ENCODE data around the gene SKI.

Gene SKI

DNA sequence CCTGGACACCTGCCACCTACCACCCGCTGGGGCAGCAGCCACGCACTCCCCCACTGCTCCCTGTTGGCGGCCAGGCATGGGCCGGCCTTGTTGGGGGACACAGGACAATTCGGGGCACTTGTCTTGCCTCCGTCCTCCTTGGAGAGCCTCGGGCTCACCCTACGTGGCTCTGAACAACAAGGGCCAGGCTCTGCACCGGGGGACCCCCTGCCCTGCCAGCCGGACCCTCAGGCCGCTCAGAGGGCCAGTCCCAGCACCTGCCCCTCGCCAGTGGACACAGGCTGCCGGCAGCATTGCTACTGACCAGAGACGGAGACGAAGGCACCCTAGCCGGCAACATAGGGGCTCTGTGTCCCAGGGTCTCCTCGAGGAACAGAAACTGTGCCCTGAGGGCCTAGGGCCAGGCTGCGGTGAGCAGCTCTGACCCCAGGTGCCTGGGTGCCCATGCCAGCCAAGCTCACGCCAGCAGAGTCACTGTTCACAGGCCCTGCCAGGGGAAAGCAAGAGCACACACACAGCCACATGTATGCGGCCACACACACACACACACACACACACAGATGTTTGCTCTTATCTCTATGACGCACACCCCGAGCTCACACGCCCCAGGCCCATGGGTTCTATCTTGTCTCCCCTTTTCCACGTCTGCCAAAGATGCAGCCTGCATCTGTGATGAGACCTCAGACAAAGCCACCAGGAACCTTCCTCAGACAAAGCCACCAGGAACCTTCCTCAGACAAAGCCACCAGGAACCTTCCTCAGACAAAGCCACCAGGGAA lies 117.4 kb downstream of the SKI start:
- no peak for DNase-seq

DNA sequence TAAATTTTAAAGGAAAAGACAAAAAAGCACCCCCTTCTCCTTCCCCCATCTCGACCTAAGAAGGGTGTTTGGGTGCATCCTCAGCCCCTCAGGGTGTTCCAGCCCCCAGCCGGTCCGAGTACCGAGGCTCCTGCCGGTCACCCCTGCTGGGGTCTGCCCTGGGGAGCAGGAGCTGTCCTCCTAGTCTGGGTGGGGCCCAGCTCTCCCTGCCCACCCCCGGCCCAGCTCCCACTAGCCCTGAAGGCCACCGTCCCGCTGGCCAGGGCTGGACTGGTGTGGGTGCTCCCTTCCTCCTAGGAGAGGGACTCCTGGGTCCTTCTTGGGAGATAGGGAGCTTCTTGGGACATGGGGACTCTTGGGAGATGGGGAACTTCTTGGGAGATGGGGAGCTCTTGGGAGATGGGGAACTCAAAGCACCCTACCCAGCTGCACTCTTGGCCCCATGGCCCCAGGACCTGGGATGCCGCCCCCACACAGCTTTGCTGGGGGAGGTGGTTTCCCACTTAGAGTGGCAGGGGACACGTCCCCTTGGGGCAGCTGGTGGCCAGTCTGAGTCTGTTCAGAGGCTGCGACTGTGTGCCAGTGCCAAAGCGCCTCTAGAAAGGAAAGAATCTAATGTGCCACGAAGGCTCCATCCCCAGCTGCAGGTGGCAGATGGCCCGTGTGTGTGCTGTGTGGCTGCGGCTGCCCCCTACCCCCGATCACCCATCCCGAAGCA lies 118.7 kb downstream of the SKI start:
- no peak for DNase-seq

DNA sequence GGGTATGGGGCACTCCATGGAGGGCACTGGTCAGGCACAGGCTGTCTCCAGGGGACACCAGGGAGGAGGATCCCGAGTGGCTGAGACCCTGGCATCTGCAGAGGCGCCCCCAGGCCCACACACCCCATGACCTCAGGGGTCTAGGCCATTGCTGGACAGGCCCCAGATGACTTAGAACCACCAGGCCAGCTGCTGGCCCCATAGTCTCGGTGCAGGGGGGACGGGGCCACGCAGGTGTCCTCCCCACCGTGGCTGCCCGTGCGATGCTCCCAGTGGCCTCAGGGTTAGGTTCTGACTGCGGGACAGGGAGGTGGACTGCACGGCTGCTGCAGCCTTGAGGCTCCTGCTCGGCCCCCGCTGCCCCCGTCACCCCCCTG lies 119.3 kb downstream of the SKI start:
- no peak for DNase-seq

DNA sequence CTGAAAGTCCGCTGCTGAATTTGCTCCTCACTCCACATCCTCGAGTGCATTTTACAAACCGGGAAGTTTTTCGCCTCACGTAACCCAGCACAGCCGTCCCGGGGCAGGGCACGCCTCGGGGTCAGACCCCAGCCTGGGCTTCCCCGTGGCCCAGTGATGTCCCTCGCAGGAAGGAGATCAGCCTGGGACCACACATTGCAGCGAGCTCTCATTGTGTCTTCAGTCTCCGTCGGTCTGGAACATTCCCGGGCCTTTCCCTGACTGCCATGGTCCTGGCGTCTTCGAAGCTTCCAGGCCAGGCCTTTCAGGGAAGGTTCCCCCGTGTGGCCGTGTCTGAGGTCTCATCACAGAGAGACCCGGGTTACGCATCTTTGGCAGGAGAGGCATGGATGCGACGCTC lies 119.8 kb downstream of the SKI start:
- no peak for DNase-seq

DNA sequence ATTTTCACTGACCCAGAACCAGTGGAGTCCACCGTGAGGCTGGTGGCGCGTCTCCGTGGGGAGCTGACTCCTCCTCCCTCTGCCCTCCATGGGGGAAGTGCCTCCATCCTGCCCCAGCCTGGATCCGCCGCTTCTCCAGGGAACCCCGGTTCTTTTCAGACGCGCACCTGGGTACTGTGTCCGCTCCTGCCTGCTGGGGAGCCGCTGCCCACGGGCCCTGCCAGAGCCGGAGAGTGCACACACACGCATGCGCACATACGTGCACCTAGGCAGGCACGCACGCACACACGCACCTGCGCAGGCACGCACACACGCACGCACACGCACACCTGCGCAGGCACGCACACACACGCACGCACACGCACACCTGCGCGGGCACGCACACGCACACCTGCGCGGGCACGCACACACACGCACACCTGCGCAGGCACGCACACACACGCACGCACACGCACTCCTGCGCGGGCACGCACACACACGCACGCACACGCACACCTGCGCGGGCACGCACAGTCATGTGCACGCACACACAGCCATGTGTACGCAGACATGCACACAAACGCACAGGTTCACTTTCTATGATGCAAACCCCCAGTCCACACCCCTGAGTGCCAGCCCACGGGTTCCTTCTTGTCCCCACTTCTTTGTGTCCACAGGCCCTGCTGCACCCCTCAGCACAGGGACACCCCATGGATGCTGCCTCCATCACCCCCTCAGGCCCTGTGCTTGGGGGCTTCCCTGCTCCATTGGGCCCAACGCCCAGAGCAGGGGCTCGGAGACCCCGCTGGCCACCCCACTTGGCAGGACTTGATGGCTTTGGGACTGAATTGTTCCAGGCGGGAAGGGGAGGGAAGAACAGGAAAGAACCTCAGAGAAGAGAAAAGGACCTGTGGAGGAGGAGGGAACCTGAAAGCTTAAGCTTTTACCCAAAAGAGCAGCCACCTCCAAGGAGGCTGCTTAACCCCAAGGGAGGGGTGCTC lies 120.5 kb downstream of the SKI start:
- no peak for DNase-seq

DNA sequence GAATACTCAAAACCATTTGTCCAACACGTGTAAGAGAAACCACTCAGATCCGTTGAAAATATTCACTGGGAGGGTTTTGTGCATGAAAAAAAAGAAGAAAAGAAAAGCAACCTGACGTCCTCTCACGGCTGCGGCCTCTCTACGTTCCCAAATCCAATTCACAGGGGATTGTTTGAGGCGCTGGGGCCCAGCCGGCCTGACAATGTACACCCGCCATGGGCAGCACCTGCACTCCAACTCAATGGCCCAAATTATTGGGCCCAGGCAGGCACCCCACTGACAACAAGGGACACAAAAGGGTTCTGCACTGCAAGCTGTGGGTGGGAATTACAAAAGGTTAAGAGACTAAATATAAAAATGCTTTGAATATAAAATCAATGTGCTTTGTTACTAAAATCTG lies 121.7 kb downstream of the SKI start:
- no peak for DNase-seq

DNA sequence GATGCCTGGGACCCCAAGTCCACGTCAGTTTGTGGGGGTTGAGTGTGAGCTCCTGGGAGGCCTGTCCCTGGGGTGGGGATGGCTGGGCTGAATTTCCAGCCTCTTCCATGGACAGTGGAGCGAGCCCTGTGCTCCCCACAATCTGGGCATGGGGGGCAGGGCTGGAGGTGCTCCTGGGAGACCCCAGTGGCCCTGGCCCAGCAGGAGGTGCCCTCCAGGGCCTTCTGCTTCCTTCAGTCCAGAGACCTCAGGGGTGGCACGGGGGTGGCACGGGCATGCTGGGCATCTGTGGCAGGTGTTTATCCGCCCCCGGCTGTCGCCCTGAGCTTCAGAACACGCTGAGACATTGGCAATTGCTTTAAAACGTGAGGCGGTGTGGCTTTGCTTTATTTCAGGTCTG lies 122.4 kb downstream of the SKI start:
- no peak for DNase-seq

DNA sequence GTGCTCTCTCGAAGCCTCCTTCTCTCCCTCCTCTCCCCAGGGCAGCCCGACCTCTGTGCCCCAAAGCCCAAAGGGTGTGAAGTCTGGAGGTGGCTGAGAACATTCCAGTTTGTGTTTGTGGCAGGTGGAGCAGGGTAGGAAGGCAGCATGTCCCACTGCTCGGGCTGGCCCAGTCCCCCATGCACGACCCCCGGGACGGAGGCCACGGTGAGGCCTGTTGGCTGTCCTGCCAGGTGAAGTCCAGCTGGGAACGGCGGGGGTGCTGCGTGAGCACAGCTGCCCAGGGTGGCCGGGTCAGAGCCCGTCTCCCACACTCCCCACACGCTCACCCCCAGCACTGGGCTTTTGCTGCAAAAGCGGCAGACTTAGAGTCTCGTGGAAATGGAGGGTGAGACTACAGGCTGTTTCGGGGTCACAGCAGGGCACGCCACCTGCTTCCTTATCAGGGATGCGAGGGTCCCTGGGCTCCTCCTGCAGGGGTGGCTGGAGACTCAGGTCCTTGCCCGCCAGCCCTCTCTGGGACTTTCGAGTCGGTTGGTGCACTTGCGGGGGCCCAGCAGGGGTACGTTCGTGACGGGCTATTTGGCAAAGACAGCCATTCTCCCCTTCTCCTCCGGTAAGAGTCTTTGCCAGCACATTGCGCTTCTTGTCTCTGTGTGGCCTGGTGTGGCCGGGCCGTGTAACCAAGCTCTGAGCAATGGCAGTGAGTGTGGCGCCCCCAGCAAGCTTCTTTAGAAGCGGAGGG lies 123.0 kb downstream of the SKI start:
- no peak for DNase-seq

DNA sequence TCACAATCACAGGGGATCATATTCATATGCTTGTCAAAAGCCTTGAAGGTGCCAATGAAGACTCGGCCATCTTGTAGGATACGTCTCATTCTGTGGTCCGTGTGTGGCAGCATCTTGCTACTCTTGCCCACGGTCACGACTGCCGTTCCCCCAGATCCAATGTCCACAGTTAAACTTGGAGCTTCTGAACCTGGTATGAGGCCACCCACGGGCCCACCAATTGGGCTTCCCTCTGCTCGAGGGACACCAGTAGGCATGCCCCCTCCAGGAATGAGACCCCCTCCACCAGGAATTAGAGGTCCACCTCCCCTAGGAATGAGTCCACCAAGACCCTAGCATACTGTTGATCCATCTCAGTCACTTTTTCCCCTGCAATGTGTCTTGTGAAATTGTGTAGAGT lies 123.6 kb downstream of the SKI start:
- no peak for DNase-seq

DNA sequence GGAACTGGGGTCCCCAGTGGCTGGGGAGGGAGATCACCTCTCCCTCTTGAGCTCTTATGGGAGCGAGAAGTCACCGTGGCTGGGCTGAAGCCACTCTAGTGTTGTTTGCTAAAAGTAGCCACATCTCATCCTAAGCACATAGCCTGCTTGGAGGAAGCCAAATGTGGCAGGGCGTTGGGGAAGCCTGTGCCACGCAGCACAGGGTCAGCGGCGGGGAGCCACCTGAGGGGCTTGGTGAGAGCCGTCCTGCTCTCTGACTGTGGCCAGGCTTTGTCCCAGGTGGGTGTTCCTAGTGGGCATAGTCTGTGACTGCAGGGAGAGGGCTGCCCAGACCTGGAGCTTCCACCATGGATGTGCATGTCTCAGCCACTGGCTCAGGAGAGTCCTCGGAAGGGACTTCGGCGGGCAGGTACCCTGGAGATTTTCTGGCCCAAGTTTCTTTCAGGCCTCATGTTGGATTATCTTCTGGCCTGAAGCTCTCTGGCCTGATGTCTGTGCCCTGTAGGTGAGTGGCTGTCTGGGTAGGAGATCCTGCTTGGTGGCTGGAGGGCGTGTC lies 124.3 kb downstream of the SKI start:
- DNase-seq, result no peak

DNA sequence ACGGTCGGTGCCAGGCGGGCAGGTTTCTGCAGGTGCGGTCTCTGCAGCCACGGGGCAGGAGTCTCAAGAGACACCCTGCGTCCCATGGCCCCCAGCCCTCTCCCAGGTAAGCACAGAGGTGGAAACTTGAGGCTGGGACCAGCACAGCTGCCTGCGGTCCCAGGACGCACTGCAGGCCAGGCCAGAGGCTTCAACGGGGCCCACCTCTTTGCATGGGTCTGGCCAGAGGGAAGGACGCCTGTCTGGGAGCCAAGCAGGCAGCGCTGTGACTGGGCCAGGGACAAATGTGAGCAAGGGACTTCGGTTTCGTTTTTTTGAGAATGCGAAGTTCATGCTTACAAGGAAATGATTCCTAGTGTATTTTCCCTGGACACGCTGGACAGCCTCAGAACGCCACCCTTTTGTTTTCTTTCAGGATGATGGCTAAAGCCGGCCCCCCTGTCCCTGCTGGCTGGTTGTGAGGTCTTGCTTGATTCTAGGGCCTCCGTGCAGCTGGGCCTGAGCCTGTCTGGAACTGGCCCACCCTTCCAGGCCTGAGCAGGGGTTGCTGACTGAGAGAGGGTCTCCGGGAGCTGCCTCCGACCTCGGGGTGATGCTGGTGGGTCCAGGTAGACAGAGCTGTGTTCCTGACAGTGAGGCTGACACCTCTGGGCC lies 124.9 kb downstream of the SKI start:
- no peak for DNase-seq

DNA sequence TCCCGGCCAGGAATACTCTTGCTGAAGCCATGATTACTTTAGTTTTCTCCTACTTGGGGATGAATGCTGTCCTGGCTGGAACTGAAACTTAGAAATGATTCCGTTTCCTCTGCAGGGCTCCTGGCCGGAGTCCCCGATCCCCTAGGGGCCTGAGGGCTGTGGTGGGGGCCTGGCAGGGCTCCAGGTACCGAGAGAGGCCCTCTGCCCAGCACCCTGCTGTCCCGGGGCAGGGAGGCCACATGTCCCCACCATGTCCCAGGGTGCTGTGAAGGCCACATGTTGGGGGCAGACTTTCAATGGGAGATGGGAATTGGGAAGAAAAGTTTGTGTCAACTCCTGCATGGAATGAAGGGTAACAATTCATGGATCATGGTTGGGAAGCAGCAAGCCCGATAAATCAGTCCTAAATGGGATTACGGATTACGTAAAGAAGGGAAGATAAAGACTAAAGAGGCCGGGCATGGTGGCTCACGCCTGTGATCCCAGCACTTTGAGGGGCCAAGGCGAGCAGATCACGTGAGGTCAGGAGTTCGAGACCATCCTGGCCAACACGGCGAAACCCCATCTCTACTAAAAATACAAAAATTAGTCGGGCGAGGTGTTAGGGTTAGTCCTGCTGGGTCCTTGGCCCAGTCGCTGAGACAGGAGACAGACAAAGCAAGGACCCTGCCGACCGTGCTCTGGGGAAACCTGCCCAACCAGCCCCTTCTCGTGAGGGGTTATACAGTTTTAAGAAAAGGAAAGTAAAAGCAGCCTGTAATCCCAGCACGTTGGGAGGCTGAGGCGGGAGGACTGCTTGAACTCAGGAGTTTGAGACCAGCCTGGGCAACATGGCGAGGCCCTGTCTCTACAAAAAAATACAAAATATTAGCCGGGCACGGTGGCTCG lies 125.7 kb downstream of the SKI start:
- DNase-seq, result no peak

DNA sequence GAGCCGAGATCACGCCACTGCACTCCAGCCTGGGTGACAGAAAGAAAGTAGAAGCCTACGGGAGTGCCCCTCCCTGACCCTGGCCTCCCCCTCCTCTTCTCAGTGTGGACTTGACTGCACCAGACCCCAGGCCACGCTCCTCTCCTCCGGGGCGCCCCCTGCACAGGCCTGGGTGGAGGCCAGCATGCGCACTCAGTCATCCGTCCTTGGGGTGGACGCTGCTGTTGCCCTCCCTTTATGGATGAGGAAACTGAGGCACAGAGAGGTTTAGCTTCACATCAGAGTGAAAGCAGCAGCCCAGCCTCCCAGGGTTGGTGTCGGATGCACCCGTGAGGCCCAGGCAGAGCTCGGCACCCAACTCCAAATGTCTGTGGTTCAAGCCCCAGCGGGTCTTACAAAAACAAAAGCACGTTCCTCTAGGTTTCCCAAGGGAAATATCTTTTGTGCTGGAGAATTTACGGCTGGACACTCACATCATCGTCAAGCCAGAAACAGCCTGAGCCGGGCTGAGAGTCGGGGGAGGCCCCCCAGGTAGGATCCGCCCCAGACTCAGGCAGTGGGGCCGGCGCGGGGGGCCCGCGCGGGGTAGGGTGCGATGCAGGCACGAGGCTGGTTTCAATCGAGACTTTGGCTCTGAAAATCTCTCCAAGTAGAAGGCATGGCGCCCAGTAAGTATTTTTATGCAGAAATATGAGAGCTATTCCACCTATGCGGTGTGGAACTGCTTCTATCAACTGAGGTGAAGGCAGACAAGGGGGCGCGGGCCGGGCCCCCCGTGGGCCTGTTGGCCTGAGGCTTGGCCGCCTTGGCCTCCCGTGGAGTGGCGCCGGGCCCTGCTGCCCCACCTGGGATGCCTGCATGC lies 126.6 kb downstream of the SKI start:
- DNase-seq, result no peak

DNA sequence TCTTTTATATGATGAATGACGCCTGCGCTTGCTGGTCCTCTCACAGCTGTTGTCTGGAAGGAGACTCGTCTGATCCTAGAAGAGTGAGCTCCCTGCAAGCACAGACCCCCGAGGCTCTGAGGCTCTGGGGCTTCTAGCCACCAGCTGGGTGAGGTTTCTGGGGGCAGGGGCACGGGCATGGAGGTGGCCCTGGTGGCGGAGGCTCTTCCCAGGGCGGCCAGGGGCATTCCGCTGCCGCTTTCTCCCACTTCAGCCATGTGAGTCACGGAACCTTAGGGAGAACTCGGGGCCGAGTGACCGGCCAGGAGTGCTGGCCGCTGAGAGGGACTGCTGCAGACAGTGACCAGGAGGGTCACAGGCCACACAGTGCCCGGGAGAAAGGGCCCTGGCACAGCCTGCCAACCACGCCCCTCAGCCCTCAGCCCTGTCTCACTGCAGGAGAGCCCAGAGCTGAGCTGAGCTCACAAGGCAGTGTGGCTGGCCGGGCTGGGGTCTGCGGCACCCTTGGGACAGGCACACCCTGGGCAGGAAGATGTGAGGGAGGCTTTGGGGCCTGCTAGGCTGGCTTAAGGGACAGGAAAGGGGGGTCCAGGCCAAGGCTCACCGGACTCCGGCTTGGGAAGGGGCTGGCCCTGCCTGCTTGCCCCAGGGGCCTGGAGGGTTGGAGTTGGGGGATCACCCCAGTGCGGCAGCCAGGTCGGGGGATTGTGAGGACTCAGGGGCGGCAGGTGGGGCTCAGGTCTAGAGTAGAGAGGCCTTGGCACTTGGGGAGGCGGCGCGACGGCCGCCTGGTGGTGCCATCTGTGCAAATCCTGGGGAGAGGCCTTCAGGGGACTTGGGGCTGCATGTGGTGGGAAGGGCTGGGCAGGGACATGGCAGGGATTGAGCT lies 127.5 kb downstream of the SKI start:
- no peak for DNase-seq

DNA sequence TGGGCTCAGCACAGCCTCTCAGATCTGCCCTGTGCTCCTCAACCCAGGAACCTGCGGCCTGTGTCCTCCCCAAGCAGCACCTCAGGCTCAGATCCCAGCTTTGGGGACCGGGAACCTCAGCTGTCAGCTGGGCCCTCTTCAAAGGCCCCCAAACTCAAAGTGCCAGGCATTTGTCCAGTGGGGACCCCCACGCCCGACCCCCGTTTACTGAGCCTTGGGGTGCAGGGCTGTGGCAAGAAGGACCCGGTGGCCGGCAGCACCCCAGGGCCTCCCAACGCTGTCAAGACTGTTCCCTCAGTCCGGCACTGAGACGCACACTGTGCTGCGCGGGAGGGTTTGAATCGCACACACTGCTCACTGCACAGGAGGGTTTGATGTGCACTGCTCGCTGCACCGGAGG lies 128.3 kb downstream of the SKI start:
- no peak for DNase-seq

DNA sequence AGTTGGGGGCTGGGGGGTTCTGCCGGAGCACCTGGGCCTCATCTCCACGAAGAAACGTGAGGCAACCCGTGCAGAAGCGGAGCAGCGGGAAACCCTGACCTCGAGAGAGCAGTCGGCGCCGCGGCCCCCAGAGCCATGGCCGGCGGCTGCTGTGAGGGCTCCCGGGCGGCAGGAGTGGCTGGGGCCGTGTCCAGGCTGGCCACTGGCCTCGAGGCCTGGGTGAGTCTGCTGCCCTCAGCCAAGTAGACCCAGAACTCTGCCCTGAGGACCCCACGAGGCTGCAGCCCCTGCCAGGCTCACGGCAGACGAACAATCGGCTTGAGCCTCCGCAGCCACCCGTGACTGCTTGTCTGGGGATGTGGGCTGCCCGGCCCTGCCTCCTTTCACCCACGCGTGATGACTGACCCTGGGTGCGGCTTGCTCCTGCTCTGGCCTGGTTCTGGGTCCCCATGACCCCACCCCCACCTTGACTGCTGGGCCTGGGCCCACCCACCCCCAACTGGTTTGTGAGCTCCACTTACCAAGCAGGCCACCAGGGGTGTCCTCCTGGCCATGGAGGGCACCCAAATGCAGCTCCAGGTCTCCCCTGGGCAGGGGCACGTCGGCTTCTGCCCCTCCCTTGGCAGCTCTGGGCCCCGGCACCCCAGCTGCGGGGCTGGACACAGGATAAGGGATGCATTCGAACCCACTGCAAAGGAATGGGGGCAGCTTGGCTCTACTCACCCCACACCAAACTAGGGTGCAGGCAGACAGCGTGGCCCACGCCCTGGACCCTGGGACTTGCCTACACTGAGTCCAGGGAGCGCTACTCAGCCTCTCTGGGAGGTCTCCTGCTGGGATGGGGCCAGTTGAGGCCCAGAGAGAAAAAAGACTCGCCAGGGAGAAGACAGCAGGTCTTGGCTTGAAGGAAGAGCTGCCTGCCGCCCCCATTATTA lies 129.1 kb downstream of the SKI start:
- no peak for DNase-seq

DNA sequence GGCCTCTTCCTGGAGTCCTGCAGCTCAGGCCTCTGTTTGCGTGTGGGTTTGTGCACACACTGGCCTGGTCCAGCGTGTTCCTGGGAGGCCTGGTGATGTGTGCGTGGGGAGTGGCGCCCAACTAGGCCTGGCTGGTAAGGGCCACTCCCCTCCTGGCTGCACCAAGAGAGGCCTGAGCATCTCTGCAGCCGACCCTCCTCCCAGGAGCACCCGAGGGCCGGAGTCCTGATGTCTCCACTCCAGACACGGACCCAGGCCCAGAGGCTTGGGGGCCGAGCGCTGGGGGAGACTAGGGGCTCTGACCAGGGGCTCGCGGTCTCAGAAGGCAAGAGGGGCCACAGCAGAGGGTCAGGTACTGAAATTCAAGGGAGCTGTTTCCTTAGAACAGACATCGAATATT lies 130.0 kb downstream of the SKI start:
- DNase-seq, result no peak

All from KG1 (cell line).